ENCODE data around the gene USE1. TPM values are rescaled to one million over a fixed set of nuclear protein-coding genes. Genes with fewer than 3 reads are reported as not detected.

USE1 gene
- total and polyA plus RNA-seq, 9 of the 15 experiments (the other 6 are each of a cell fraction or from before 2014, with no cell fraction given) = 17.3 to 52.4 (median 34.0) TPM

DNA sequence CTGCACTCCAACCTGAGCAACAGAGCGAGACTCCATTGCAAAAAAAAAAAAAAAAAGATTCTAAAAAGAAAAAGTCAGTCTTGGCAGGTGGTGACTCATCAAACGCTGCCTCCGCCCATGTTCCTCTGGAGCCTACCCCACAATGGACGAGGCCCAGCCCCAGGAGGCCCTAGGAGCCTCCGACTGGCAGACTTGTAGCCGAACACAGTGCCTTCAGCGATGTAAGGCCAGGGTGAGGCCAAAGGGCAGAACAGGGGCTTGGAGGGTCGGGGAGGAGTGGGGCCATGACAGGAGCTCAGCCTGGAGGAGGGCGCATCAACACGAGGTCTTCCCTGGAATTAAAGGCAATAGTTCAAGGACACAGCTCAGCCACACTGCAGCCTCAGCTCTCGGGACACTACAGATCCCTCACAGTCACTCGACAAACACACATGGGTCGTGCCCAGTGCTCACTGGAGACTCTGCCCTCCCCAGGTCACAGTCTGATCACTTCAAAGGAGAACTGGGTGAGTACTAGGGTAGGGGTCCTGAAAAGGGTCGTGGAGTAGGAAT, 5.1 kb downstream of the USE1 start (continued):
- no peak for TF ChIP-seq RAD51 (IDR thresholded peaks at IDR 0.05; ENCODE audit: borderline replicate concordance, low read depth)
- no peak for TF ChIP-seq ZNF717 (CRISPR knock-in tag; IDR thresholded peaks at IDR 0.05)
- TF ChIP-seq, protein P1, sequence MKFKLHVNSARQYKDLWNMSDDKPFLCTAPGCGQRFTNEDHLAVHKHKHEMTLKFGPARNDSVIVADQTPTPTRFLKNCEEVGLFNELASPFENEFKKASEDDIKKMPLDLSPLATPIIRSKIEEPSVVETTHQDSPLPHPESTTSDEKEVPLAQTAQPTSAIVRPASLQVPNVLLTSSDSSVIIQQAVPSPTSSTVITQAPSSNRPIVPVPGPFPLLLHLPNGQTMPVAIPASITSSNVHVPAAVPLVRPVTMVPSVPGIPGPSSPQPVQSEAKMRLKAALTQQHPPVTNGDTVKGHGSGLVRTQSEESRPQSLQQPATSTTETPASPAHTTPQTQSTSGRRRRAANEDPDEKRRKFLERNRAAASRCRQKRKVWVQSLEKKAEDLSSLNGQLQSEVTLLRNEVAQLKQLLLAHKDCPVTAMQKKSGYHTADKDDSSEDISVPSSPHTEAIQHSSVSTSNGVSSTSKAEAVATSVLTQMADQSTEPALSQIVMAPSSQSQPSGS (CRISPR knock-in tag; IDR thresholded peaks at IDR 0.05) = no peak
- TF ChIP-seq ILF3 (IDR thresholded peaks at IDR 0.05; ENCODE audit: borderline replicate concordance) = no peak
- TF ChIP-seq ARID1B (IDR thresholded peaks at IDR 0.05) = peak; percentile 57; the same call in 1 of the 2 replicates
- TF ChIP-seq HNRNPH1 (optimal IDR thresholded peaks at IDR 0.05; ENCODE audit: low read depth, low read length) = no peak
- peak; percentile 89 for TF ChIP-seq FOSL1 (tag; conservative IDR thresholded peaks at IDR 0.05)
- TF ChIP-seq, protein P2, sequence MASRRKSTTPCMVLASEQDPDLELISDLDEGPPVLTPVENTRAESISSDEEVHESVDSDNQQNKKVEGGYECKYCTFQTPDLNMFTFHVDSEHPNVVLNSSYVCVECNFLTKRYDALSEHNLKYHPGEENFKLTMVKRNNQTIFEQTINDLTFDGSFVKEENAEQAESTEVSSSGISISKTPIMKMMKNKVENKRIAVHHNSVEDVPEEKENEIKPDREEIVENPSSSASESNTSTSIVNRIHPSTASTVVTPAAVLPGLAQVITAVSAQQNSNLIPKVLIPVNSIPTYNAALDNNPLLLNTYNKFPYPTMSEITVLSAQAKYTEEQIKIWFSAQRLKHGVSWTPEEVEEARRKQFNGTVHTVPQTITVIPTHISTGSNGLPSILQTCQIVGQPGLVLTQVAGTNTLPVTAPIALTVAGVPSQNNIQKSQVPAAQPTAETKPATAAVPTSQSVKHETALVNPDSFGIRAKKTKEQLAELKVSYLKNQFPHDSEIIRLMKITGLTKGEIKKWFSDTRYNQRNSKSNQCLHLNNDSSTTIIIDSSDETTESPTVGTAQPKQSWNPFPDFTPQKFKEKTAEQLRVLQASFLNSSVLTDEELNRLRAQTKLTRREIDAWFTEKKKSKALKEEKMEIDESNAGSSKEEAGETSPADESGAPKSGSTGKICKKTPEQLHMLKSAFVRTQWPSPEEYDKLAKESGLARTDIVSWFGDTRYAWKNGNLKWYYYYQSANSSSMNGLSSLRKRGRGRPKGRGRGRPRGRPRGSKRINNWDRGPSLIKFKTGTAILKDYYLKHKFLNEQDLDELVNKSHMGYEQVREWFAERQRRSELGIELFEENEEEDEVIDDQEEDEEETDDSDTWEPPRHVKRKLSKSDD (conservative IDR thresholded peaks at IDR 0.05; ENCODE audit: low read length) = no peak
- no peak for TF ChIP-seq ELF2 (CRISPR knock-in tag; IDR thresholded peaks at IDR 0.05)
- TF ChIP-seq, protein P3, sequence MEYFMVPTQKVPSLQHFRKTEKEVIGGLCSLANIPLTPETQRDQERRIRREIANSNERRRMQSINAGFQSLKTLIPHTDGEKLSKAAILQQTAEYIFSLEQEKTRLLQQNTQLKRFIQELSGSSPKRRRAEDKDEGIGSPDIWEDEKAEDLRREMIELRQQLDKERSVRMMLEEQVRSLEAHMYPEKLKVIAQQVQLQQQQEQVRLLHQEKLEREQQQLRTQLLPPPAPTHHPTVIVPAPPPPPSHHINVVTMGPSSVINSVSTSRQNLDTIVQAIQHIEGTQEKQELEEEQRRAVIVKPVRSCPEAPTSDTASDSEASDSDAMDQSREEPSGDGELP (CRISPR knock-in tag; IDR thresholded peaks at IDR 0.05; ENCODE audit: borderline replicate concordance) = peak; percentile 32; the same call in 1 of the 2 replicates
- TF ChIP-seq ZNF785 (CRISPR knock-in tag; IDR thresholded peaks at IDR 0.05) = no peak
- TF ChIP-seq SRSF3 (IDR thresholded peaks at IDR 0.05; ENCODE audit: insufficient read depth, low read length) = no peak
- TF ChIP-seq ZNF707 (CRISPR knock-in tag; conservative IDR thresholded peaks at IDR 0.05) = no peak
- TF ChIP-seq, protein P4, sequence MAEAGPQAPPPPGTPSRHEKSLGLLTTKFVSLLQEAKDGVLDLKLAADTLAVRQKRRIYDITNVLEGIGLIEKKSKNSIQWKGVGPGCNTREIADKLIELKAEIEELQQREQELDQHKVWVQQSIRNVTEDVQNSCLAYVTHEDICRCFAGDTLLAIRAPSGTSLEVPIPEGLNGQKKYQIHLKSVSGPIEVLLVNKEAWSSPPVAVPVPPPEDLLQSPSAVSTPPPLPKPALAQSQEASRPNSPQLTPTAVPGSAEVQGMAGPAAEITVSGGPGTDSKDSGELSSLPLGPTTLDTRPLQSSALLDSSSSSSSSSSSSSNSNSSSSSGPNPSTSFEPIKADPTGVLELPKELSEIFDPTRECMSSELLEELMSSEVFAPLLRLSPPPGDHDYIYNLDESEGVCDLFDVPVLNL (CRISPR knock-in tag; IDR thresholded peaks at IDR 0.05; ENCODE audit: low read depth) = no peak
- no peak for TF ChIP-seq NRF1 (conservative IDR thresholded peaks at IDR 0.05 in 1 of 2, IDR thresholded peaks at IDR 0.05 in 1 of 2)
- no peak for TF ChIP-seq ZNF431 (CRISPR knock-in tag; IDR thresholded peaks at IDR 0.05)

Measured in K562 (cell line).